Ovary (tissue), 3 donors: ENCODE results near the gene EYA3.

Experiments used
- EP300 ChIP-seq: sonication (generic); formaldehyde crosslinking; IDR thresholded peaks from one replicate; pipeline ENCODE4 v1.6.1; 2017; ENCODE audit warnings: antibody characterized with exemption
- TF ChIP-seq, protein P1 (sequence below), 3 donors: fragments of 450-650 bp in 2 of 3; fragments of 200-600 bp in 1 of 3; IDR thresholded peaks; one replicate each; pipeline versions ENCODE4 v1.5.1 to v1.8.0; 2016 to 2022; ENCODE audit warnings: antibody characterized with exemption in 3 of 3, mild to moderate bottlenecking in 1 of 3
- donor health status: DM: no; HTN: no; CAD: no.

- TF ChIP-seq, protein P1, sequence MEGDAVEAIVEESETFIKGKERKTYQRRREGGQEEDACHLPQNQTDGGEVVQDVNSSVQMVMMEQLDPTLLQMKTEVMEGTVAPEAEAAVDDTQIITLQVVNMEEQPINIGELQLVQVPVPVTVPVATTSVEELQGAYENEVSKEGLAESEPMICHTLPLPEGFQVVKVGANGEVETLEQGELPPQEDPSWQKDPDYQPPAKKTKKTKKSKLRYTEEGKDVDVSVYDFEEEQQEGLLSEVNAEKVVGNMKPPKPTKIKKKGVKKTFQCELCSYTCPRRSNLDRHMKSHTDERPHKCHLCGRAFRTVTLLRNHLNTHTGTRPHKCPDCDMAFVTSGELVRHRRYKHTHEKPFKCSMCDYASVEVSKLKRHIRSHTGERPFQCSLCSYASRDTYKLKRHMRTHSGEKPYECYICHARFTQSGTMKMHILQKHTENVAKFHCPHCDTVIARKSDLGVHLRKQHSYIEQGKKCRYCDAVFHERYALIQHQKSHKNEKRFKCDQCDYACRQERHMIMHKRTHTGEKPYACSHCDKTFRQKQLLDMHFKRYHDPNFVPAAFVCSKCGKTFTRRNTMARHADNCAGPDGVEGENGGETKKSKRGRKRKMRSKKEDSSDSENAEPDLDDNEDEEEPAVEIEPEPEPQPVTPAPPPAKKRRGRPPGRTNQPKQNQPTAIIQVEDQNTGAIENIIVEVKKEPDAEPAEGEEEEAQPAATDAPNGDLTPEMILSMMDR (IDR thresholded peaks at IDR 0.05): no peak
- TF ChIP-seq EP300: no peak
Measured at GRCh38 chr1:27951396-27951795, 137.0 kb downstream of the EYA3 start.
